HG02973 (cell line): ENCODE data around the gene ENAM.

Source experiments
- ATAC-seq: cut with Tn5 transposase; IDR thresholded peaks from one replicate; pipeline ENCODE4 v1.9.1; 2021; ENCODE audit warnings: moderate library complexity; ENCODE audit not compliant: unreplicated experiment

Gene ENAM, protein sequence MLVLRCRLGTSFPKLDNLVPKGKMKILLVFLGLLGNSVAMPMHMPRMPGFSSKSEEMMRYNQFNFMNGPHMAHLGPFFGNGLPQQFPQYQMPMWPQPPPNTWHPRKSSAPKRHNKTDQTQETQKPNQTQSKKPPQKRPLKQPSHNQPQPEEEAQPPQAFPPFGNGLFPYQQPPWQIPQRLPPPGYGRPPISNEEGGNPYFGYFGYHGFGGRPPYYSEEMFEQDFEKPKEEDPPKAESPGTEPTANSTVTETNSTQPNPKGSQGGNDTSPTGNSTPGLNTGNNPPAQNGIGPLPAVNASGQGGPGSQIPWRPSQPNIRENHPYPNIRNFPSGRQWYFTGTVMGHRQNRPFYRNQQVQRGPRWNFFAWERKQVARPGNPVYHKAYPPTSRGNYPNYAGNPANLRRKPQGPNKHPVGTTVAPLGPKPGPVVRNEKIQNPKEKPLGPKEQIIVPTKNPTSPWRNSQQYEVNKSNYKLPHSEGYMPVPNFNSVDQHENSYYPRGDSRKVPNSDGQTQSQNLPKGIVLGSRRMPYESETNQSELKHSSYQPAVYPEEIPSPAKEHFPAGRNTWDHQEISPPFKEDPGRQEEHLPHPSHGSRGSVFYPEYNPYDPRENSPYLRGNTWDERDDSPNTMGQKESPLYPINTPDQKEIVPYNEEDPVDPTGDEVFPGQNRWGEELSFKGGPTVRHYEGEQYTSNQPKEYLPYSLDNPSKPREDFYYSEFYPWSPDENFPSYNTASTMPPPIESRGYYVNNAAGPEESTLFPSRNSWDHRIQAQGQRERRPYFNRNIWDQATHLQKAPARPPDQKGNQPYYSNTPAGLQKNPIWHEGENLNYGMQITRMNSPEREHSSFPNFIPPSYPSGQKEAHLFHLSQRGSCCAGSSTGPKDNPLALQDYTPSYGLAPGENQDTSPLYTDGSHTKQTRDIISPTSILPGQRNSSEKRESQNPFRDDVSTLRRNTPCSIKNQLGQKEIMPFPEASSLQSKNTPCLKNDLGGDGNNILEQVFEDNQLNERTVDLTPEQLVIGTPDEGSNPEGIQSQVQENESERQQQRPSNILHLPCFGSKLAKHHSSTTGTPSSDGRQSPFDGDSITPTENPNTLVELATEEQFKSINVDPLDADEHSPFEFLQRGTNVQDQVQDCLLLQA

DNA sequence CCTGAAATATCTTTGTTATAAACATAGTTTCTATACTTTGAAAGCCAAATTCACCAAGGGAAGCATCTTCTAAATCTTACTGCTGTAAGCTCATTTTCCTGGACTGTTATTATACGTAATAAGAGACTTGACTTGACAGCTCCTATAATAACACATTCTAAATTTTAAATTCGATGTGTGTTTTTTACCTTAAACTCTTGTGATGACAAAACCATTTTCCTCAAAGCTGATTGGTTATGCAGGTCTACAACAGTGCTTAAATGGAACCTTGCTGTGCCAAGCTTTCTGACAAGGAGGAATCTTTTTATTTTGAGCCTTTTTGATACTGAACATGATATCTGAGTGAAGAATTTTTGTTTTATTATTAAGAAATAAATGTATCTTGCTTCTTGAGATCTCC, at the start of gene ENAM:
Gene ENAM, plus strand, starts transcription at position 301 of the 400 bp plus-strand sequence. CDS start 757 bp downstream, outside the sequence.
- no peak for ATAC-seq

DNA sequence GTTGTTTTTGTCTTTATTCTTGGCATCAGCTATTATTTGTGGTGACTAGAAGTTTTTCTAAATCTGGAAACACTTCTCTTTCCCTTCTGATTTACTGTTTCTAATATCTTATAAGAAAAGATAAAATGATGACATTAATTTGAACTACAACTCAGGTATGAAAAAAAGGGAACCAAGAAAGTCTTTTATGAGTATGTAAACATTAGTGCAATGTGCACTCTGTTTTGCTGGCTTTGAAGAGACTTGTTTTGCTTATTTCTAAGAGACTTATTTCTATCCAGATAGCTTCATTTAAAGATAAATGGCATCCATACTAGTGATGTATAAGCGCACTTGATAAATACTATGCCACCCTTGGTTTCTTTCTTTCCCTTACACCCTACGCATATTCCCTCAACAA, 46.6 kb upstream of the ENAM start:
- no peak for ATAC-seq

DNA sequence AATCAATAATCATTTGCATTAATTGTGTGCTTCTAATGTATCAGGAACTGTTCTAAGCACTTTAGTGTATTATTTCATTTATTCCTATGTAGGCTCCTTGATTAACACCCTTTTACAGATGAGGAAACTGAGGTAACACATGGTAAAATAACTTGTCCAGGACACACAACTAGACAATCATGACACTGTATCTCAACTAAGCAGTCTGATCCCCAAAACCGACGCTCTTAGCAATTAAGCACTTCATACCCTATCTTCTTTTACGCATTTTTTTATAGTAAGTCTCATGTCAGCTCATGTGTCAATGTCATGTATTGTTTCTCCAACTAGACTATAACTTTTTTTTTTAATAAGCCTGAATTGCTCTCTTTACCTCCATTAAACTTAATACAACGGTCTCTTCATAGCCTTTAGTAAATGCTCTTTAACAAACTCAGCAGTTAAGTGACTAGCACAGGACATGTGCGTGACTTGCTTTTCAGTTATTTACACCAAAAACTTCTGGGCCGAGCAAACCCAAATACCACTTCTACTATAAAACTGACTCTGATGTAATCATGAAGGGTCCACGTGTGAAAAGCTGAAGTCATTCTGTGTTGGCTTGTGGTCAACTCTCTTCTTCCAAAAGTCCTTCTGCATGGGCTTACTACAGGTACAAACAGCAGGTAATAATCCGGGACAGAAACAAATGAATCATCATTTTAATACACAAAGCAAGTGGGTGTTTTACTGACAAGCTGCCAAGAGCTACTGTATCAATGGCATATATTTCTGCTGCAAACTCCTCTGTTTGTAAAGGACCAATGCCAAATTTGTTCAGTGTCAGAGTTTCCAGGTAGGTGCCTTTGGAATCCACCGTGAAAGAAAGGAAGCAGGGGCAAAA, 44.4 kb upstream of the ENAM start:
- ATAC-seq: no peak

DNA sequence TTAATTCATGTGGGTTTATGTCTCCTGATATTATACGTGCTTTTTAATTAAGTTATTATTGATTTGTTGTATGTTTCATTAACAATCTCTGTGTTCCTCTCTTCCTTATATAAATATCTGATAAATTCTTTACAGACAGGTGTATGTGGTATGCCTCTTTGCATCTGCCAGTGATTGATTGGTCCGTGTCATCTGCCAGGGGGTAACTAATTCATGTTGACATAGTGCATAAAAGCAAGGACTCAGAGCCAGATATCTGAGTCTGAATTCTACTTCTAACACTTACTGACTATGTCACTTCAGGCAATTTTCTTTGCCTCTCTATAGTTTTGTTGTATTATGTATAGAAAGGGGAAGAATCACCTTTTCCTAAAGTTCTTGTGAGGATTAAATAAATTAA, 41.7 kb upstream of the ENAM start:
- no peak for ATAC-seq

DNA sequence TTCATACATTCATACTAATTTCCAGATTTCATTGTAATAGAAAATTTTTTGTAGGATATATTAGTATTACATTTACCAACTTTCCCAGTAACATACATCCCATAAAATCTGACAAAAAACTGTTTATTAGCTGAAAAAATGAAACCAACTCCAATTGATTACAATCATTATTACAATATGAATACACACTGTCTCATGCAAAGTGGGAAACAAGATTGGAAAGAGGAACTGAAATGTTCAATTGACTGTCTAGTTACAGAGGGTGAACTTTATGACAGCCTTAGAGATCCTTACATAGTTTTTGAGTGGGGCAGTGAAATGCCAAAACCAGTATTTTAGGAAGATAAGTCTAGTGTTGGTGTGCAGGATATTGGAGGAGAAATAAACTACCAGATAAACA, 38.8 kb upstream of the ENAM start:
- peak; percentile 96 for ATAC-seq

DNA sequence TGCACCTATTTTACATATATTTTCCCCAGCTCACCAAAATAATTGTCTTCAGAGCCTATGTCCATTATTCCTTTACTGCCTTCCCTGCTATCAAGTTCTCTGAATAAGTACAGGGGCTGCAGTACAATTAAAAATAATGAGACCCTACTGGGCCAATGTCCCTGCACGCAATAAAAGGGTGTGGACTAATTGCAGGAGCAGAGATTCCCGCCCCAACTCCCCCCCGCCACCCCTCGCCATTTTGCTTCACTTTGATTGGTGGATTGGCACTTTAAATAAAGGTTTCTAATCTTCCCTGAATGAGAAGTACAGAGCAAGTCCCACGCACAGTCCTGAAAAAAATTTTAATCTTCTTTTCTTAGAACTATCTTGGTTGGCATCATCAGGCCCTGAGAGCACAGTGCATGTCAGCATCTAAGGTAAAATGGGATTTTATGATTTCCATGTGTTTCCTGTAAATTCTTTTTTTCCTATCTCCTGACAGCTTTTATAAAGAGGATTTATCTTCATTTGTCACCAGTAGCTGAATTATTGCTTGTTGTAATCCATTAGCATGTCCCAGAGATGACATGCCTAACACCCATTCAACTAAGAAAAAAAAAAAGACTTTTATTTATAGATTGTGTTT, 36.5 kb upstream of the ENAM start, which contains the start of gene AMBN:
Gene AMBN, plus strand, starts transcription at position 302 of the 628 bp plus-strand sequence. Its CDS starts 103 bp downstream, at position 405.
- ATAC-seq: no peak

DNA sequence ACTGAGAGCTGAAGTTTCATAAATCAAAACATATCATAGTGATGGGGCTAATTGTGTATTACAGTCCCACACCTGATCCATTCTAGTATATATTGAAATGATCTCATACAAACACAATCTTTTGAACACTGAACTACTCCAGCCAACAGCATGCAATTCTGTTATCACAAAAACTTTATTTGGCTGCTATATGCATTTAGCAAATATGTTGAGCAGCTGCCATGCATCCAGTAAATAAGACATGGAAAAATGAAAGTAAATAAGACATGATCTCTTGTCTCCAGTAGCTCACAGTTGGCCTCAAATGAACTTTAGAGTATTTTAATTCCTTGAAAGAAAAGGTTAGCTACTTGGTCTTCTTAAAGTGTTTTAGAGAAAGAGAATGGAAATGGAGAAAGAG, 34.3 kb upstream of the ENAM start:
- ATAC-seq: no peak

DNA sequence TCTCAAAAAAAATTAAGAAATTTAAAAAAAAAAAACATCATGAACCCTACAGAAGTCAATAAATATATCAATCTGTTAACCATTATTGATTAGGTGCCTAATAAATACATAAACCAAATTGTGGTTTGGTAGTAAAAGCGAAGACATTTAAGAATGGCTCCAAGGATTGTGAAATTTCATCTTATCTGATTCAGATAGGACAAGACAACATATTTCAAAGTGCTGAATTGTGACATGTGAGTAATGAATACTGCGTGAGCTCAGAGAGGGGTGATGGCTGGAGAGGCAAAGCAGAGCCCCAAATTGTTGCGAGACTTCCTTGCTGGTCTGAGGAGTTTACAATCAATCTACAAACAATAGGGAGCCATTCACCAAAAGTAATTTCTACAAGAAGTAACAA, 28.2 kb upstream of the ENAM start:
- no peak for ATAC-seq

DNA sequence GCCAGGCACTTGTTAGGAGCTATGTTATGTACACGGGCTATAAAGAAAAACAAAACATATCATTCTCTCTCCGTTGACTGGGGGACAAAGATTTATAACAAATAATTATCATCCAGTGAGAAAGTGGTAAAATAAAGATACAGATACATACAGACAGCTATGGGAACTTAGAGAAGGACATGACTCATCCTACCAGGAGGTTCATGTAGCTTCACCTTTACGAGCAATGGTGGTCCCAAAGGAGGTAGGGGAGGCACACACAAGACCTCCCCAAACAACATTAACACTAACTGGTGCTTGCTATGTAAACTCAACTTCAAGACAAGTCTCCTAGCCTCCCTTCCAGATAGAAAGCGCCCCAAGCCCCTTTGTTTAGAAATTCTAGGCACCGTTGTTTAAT, 27.6 kb upstream of the ENAM start:
- ATAC-seq: no peak

DNA sequence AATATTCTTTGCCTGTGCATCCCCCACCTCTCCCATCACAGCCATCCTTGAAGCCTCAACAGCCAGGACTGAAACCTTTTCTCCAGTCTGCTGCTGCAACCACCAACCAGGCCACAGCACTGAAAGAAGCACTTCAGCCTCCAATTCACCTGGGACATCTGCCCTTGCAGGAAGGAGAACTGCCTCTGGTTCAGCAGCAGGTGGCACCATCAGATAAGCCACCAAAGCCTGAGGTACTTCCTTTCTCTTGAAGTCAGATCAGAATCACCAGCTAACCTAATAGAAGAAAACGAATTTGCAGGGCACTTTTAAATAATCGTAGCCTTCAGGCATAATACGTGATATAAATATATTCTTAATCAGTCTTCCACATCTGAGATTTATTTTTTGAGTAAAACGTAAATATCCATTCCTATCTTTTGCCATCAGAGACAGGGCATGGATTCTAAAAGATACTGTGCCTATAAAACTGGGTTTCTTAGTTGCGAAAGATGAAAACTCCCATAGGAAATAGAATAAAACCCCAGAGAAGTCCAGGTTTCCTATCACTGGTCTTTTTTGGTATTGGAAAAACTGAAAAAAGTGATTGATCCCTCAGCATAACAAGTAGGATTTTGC, 27.0 kb upstream of the ENAM start:
- peak; percentile 98 for ATAC-seq

DNA sequence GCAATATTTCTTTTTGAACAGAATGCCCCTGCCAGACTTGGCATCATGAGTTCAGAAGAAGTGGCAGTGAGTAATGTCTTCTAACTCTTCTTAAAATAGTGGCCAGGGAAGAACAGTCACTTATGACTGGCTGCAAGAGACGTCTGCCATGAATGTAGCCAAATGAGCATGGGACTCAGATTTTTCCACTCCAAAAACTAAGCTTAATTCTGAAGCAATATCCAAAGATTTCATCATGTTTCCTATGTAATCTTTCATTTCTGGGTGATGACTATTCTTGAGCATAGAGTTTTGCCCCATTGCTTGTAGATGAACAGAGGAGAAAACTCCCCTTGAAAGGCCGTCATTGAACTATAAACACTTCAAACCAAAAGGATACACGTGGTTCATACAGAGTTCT, 24.7 kb upstream of the ENAM start:
- no peak for ATAC-seq

DNA sequence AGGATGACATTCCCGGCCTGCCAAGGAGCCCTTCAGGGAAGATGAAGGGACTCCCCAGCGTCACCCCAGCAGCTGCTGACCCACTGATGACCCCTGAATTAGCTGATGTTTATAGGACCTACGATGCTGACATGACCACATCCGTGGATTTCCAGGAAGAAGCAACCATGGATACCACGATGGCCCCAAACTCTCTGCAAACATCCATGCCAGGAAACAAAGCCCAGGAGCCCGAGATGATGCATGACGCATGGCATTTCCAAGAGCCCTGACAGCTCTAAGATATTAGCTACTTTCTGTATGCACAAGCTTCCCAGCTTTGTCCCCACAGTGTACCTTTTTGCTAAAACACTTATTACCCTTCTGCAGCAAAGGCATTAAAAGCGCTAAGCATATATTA, 22.1 kb upstream of the ENAM start:
- no peak for ATAC-seq

DNA sequence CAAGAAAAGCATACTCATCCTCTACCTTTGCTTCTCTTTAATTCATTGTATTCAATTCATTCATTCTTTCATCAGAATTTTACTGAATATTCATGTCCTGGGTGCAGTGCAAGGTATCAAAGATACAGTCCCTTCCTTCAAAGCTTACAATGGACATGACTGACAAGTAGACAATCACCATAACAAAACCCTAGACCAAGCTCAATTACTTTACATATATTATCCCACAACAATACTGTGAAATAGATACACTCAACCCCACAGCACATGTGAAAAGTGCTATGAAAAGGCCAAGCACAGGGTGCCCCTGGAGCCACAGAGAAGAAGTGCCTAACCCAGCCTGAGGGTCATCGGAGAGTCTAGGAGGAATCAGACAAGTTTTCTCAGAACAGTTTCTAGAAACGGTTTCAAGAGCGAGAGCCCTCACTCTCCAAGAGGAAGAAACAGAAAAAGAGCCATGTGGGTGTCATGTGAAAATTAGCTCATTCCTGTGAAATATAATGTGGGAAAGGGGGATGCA, 21.1 kb upstream of the ENAM start:
- no peak for ATAC-seq

DNA sequence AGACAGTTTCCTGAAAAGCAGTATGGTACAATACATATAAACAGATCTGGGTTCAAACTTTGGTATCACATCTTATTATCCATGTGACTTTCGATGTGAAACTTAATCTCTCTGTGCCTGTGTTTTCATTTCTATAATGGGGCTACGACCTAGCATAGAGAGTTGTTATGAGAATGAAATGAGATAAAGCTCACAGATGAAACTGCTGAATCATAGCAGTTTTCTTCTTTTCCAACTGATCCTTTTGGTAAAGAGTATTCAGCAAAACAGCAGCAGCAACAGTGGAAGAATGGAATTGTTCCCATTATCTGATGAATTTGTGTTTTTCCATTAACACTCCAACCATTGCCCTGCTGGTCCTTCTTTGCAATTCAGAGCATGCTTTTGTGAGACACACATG, 20.2 kb upstream of the ENAM start:
- ATAC-seq: no peak

DNA sequence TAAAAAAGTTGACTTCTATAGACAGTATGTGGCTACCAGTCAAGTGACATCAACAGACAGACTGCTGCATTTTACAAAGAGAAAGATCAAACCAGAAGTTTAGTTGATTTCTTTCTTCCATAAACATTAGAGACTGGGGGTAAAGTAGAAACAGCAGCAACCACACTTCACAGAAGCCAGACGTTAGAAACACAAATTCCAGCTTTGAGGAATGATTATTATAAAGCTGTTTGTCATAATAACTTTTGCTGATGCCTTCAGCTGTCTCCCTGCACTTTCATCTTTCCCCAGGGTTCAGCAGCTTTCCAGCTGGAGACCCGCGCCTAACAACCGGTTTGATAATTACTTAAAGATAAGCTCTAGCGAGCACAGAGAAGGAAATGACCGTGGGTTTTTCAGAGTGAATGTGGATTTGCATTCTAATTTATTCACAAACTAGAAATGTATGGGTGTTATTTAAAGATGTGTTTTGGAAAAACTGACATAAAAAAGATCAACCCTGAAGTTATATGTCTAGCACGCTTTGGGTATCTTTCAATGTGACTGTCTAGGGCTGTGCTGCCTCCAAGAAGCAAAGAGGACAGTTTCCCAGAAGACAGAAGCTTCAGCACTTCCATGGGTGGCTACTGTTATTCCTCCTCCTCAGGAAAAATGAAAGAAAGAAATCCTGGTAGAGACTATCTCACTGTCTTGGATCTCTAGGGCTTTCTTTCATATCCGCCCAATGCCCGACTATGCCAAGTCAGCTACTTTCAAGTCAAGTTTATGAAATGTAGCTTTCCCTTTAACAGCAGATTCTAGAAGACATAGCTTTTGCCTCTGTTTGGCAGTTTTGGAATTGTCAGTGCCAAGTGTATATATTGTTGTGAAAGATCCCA, 15.0 kb upstream of the ENAM start:
- ATAC-seq: peak; percentile 50

DNA sequence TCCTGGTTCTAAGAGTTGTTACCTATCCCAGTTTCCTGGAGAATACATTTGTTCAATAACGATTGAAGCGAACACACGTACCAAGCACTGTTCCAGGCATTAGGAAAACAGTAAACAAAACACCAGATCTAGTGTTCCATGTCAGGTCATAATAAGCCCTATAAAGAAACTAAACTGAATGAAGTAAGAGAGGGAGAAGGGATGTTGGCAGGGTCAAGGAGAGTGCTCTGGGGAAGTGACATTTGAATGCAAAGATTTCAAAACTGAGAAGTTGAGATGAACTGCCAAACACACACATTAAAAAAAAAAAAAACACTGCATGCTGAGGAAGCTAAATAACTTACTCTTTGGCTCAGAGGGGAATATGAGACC, 14.4 kb upstream of the ENAM start:
- ATAC-seq: no peak

DNA sequence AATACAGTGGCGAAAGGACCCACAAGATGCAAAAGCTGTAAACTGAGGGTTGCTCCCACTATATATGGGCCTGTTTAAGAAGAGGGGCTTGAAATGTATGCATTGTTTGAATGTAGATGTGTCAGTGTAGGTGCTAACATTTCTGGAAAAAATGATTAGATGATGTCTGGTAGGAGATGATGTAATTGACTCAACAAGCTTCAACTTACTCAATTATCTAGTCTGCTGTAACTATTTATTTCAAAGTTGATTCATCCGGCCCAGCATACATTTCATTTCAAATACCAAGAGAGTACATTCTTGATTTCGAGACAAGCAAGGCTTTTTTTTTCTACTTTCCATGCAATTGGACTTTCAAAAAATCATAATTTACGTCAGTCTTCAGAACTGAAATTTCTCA, 9.3 kb upstream of the ENAM start:
- ATAC-seq: no peak

DNA sequence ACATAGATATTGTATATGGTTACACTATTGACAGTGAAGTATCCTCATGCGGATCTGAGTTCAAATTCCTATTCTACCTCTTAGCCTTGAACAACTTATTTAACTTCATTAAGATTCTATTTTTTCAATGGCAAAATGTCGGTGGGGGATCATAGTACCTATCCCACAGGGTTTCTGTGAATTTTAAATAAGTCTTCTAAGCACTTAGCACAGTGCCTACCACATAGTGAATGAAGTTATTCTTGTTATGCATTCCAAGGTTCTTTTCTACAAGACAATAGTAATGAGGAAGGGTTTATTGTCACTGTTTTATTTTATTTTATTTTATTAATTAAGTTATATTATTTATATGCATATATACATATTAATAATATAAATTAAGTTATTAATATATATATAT, 8.8 kb upstream of the ENAM start:
- no peak for ATAC-seq
